ENCODE results near the gene CPEB4. TPM values are rescaled to one million over a fixed set of nuclear protein-coding genes. Genes with fewer than 3 reads are reported as not detected.

The CPEB4 gene
- total and polyA plus RNA-seq, 2 donors: 22.1 to 26.4 TPM

DNA sequence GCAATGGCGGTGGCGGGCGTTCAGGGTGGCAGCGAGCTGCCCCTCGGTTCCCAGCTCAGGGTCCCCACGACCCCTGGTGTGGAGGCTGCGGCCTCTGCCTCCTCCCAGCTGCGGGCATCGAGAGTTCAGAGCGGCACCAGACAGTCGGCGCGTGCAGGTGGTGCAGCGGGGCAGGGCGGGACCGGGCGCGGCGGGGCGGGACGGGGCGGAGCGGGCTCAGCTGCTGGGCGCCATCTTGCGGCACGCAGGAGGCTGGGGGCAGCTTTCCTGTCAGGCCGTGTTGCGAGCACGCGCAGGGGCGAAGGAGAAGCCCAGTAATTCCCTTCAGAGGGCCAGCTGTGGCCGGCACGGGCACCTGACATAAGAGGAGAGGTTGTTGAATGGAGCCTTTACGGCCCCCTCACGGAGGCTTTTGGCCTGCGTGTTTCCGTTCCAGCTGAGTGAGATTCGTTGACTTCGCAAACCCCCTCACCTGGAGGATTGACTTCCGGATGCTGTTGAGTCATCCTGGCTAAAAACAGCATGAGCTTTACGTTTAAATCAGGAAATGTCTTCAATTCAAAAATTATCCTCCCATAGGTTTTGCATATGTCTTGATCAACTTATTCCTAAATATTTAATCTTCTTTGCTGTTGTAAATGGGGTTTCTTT, 101.4 kb downstream of the CPEB4 start:
- no peaks in the 10 kb centered on the region for H3K36me3 ChIP-seq (ENCODE audit: insufficient read depth)
- no peaks in the 10 kb centered on the region for H3K4me1 ChIP-seq (ENCODE audit: insufficient read depth)
- no peak for DNase-seq (ENCODE audit: extremely low spot score)
- H3K27ac ChIP-seq (ENCODE audit: low read depth): no peak overlapping the region
- 94% methylated on average over 41 of the region's 41 CpGs for WGBS
- no peak overlapping the region for H3K4me3 ChIP-seq (ENCODE audit: low read depth, low read length)

DNA sequence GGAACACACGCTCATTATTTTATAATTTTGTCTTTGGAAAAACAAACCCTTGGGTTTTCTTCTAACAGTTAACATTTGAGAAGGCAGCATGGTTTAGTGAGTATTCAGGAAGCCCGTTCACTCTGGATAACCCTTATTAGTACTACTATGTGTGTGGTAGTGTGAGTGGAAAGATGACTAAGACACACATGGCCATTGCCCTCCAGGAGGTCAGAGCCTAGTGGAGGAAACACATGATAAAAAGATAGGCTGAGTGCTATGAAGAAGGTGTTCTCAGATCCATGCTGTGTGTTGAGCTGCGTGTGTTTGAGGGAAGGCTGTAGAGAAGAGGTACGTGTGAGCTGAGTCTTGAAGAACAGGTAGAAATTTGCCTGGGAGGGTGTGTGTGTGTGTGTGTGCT, 109.2 kb downstream of the CPEB4 start:
- WGBS: 74% methylated on average over 4 of the region's 4 CpGs
- Histone ChIP-seq H3K4me3 (ENCODE audit: low read depth, low read length) (no peak overlapping the region), H3K4me1 (ENCODE audit: insufficient read depth) (no peaks in the 10 kb centered on the region), H3K36me3 (ENCODE audit: insufficient read depth) (no peaks in the 10 kb centered on the region), H3K27ac (ENCODE audit: low read depth) (no peak overlapping the region)
- no peak for DNase-seq (ENCODE audit: extremely low spot score)

DNA sequence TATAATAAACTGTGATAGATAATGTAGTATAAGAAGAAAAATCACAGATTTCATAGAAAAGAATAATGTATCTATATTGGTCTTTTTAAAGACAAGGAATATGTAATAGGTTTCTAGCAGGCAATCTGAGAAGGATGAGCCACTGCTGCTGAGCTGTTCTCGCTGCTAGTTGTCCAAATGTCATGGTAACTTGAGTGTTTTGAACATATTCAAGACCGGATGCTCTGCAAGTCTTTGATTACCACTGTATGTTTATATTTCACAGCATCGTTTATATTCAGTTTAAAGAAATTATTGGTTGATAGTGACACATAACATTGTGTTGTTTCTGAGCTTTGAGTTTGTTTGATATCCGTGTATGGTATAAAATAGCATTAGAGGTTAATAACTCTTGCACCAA, 110.4 kb downstream of the CPEB4 start:
- Histone ChIP-seq H3K4me3 (ENCODE audit: low read depth, low read length) (no peak overlapping the region), H3K36me3 (ENCODE audit: insufficient read depth) (no peaks in the 10 kb centered on the region), H3K4me1 (ENCODE audit: insufficient read depth) (no peaks in the 10 kb centered on the region), H3K27ac (ENCODE audit: low read depth) (no peak overlapping the region)
- DNase-seq (ENCODE audit: extremely low spot score): no peak
- 27% methylated on average over 4 of the region's 4 CpGs for WGBS

DNA sequence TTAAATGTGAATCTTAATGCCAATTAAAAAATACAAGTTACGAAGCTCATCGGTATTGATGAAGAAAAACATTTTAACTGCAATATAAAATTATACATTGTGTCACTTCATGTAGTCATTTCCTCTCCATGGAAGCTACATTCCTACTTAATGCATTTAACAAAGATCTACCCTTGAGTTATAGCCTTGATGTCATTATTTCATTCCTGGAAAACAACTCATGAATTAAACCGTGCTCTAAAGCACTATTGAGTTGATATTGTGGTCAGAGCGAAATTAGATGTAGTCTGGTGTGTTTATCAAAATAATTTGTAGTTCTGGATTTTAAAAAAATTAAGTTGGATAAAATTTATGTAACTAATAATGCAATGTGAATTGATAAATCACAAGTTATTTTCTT, 111.9 kb downstream of the CPEB4 start:
- no peak overlapping the region for H3K4me3 ChIP-seq (ENCODE audit: low read depth, low read length)
- DNase-seq (ENCODE audit: extremely low spot score): no peak
- H3K4me1 ChIP-seq (ENCODE audit: insufficient read depth): no peaks in the 10 kb centered on the region
- H3K36me3 ChIP-seq (ENCODE audit: insufficient read depth): no peaks in the 10 kb centered on the region
- 85% methylated on average over 4 of the region's 4 CpGs for WGBS
- H3K27ac ChIP-seq (ENCODE audit: low read depth): no peak overlapping the region

DNA sequence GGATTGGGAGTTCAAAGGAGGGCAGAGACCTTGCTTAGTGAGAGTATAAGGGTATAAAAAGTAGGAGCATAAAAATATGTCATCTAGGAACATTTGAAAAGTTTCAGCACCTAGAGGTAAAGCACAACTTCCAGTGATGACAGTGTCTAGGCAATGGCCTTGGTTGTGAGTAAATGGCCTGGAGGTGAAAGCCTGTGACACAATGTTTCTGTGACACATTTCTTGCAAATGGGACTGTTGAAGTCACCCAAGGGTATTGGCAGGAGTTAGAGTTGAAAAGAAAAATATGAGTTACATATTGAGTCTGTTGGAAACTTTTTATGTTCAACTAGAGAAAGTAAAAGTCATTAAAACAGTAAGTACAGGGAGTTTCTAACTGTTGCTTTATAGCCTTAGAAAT, 115.6 kb downstream of the CPEB4 start:
- Histone ChIP-seq H3K36me3 (ENCODE audit: insufficient read depth) (no peaks in the 10 kb centered on the region), H3K4me1 (ENCODE audit: insufficient read depth) (no peaks in the 10 kb centered on the region), H3K4me3 (ENCODE audit: low read depth, low read length) (no peak overlapping the region), H3K27ac (ENCODE audit: low read depth) (no peak overlapping the region)
- no peak for DNase-seq (ENCODE audit: extremely low spot score)

DNA sequence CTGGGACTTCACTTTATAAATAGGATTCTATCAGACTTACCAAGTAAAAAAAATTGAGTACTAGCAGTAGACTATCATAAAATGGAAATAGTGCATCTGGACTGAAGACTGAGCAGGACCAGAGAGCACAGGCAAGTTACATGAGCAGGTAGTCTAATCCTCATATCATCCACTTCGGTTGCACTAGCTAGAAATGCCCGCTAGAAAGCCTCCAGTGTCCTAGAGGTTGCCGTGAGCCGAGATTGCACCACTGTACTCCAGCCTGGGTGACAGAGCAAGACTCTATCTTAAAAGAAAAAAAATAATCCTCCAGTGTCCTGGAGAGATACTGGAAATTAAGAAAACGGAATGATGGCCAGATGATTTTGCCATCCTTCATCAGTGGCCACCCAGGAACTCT, 120.8 kb downstream of the CPEB4 start:
- H3K4me1 ChIP-seq (ENCODE audit: insufficient read depth): no peaks in the 10 kb centered on the region
- WGBS: 86% methylated on average over 5 of the region's 5 CpGs
- H3K36me3 ChIP-seq (ENCODE audit: insufficient read depth): no peaks in the 10 kb centered on the region
- H3K27ac ChIP-seq (ENCODE audit: low read depth): no peak overlapping the region
- H3K4me3 ChIP-seq (ENCODE audit: low read depth, low read length): no peak overlapping the region
- DNase-seq (ENCODE audit: extremely low spot score): no peak

DNA sequence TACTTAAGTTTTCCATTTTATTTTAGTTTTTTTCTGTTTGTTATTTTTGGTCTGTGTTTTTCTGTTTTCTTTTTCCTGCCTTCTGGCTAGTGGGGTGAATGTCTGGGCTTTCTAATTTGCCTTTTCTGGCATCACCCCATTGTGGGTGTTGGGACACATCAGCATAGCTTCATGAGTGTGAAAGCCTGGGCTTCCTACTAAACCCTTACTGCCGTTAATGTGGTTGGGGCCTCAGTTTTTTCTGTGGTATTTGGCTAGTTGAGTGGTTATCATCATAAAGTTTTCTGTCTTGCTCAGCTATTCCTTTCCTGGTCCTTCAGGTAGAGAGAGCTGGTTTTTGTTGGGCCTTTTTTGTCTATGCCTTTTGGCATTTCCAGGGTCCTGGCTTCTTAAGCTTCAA, 122.2 kb downstream of the CPEB4 start:
- 71% methylated on average over 1 of the region's 1 CpG for WGBS

DNA sequence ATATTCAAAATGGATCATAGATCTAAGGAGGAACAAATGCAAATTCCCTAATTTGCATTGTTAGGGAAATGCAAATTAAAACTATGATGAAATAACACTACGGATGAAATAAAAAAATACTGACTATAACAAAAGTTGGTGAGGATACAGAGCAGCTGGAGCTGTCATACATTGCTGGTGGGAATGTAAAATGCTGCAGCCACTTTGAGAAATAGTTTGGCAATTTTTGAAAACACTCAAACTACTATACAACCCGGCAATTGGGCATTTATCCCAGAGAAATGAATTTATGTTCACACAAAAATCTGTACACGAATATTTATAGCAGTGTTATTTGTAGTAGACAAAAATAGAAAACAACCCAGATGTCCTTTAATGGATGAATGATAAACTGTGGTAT, 123.3 kb downstream of the CPEB4 start:
- no peak overlapping the region for H3K4me3 ChIP-seq (ENCODE audit: low read depth, low read length)
- no peaks in the 10 kb centered on the region for H3K36me3 ChIP-seq (ENCODE audit: insufficient read depth)
- 28% methylated on average over 3 of the region's 3 CpGs for WGBS
- no peak for DNase-seq (ENCODE audit: extremely low spot score)
- H3K27ac ChIP-seq (ENCODE audit: low read depth): no peak overlapping the region
- H3K4me1 ChIP-seq (ENCODE audit: insufficient read depth): no peaks in the 10 kb centered on the region

More for the DNA sequence above, 122.2 kb downstream of the CPEB4 start:
- no peak overlapping the region for H3K27ac ChIP-seq (ENCODE audit: low read depth)
- no peak for DNase-seq (ENCODE audit: extremely low spot score)
- no peaks in the 10 kb centered on the region for H3K4me1 ChIP-seq (ENCODE audit: insufficient read depth)
- H3K4me3 ChIP-seq (ENCODE audit: low read depth, low read length): no peak overlapping the region
- no peaks in the 10 kb centered on the region for H3K36me3 ChIP-seq (ENCODE audit: insufficient read depth)

Other genes starting within 250 kb of the CPEB4 start
- gene C5orf47, start 100.8 kb downstream of the CPEB4 start, total RNA-seq: not detected
- not detected for gene C5orf47, start 100.8 kb downstream of the CPEB4 start, polyA plus RNA-seq
- 9.6 TPM for gene NSG2, start 157.4 kb downstream of the CPEB4 start, total RNA-seq
- 2.6 TPM for gene NSG2, start 157.4 kb downstream of the CPEB4 start, polyA plus RNA-seq